GM18861 (cell line): Measurements from ENCODE around the gene MANEA.
"Not testable (repeated sequence)": the region's sequence is repeated elsewhere in the genome, so short reads cannot be mapped to it uniquely, and the experiment has no call there.

Source experiments
- ATAC-seq: cut with Tn5 transposase; IDR thresholded peaks from one replicate; pipeline ENCODE4 v1.9.1; 2021; ENCODE audit not compliant: unreplicated experiment

Gene MANEA

GRCh38 chr6:95577304-95578105 is at the start of gene MANEA:
TSS of gene MANEA (plus strand) at chr6:95577535. CDS start at chr6:95586440, 8,905 bp downstream.
- peak; percentile 77 for ATAC-seq

- no peak for ATAC-seq
These were observed 47.6 kb upstream of the MANEA start for GRCh38 chr6:95529762-95530161.

GRCh38 chr6:95530176-95530819 is 47.0 kb upstream of the MANEA start:
- ATAC-seq, result no peak

- no peak for ATAC-seq
These were observed 33.5 kb upstream of the MANEA start for GRCh38 chr6:95543798-95544197.

GRCh38 chr6:95544517-95545225 is 32.7 kb upstream of the MANEA start:
- no peak for ATAC-seq

- no peak for ATAC-seq
These were observed 32.1 kb upstream of the MANEA start for GRCh38 chr6:95545226-95545625.

GRCh38 chr6:95545686-95546085 is 31.6 kb upstream of the MANEA start:
- ATAC-seq, result no peak

- no peak for ATAC-seq
These were observed 31.2 kb upstream of the MANEA start for GRCh38 chr6:95546148-95546547.

- no peak for ATAC-seq
These were observed 30.3 kb upstream of the MANEA start for GRCh38 chr6:95547043-95547442.

GRCh38 chr6:95548188-95548786 is 29.0 kb upstream of the MANEA start:
- ATAC-seq, result no peak

- no peak for ATAC-seq
These were observed 25.5 kb upstream of the MANEA start for GRCh38 chr6:95551678-95552324.

GRCh38 chr6:95553880-95554279 is 23.5 kb upstream of the MANEA start:
- no peak for ATAC-seq

- ATAC-seq, result not testable (repeated sequence)
These were observed 16.4 kb upstream of the MANEA start for GRCh38 chr6:95560956-95561355.

GRCh38 chr6:95569560-95569959 is 7.8 kb upstream of the MANEA start:
- ATAC-seq, result no peak

GRCh38 chr6:95572098-95572497 is 5.2 kb upstream of the MANEA start:
- ATAC-seq, result no peak

GRCh38 chr6:95574811-95575210 is 2.5 kb upstream of the MANEA start:
- ATAC-seq, result no peak

GRCh38 chr6:95576218-95576997 is 927 bp upstream of the MANEA start:
- peak; percentile 30 for ATAC-seq

GRCh38 chr6:95576998-95577303 is 384 bp upstream of the MANEA start:
- no peak for ATAC-seq

GRCh38 chr6:95578106-95578410 is 723 bp downstream of the MANEA start:
- ATAC-seq, result peak; percentile 4

GRCh38 chr6:95581073-95581472 is 3.7 kb downstream of the MANEA start:
- ATAC-seq, result no peak

- not testable (repeated sequence) for ATAC-seq
These were observed 6.9 kb downstream of the MANEA start for GRCh38 chr6:95584226-95584625.
